IMR-90 (cell line): ENCODE data around the gene PIGU. TPM values are rescaled to one million over a fixed set of nuclear protein-coding genes. Genes with fewer than 3 reads are reported as not detected.

Source experiments
- ATAC-seq: fragments of 200-7000 bp; cut with Tn5 transposase; 2 replicates; pipeline ENCODE4 v1.9.1; 2020; ENCODE audit warnings: low read depth, mild to moderate bottlenecking, moderate library complexity
- BruUV-seq: library from RNA; stranded (reverse); fragments of 400-500 nt; replicated peaks from 2 replicates; lab custom pipeline; 2021; lab: Mats Ljungman, UMichigan
- CTCF ChIA-PET: fragments of 300-600 bp; formaldehyde crosslinking; extraction: SDS; loops from one replicate; lab custom pipeline; 2021; ENCODE audit warnings: antibody characterized with exemption; lab: Yijun Ruan, JAX
- POLR2A ChIA-PET: fragments of 300-600 bp; sonication (Branson Sonifier 250); formaldehyde crosslinking; loops from one replicate; lab custom pipeline; 2022; ENCODE audit warnings: antibody characterized with exemption; ENCODE audit not compliant: unreplicated experiment; lab: Charles Lee
- DNase-seq: peaks from one replicate; pipeline ENCODE4 v3.0.0; 2013
- H2AFZ ChIP-seq: replicated peaks from 2 replicates; pipeline ENCODE3; 2013; ENCODE audit warnings: low read length, mild to moderate bottlenecking; ENCODE audit not compliant: poor library complexity
- H2AK5ac ChIP-seq: 2 replicates; pipeline ENCODE4 v1.6.1; 2013; ENCODE audit warnings: low read depth, low read length, inconsistent platforms
- H2AK9ac ChIP-seq: replicated peaks from 2 replicates; pipeline ENCODE3; 2013; ENCODE audit warnings: mild to moderate bottlenecking, low read depth, low read length, moderate library complexity; ENCODE audit not compliant: poor library complexity
- H2BK120ac ChIP-seq: 2 replicates; pipeline ENCODE4 v1.6.1; 2013; ENCODE audit warnings: low read depth, low read length, inconsistent platforms
- H2BK15ac ChIP-seq: 3 replicates; pipeline ENCODE4 v1.6.1; 2013; ENCODE audit warnings: low read depth, low read length, inconsistent platforms
- H2BK20ac ChIP-seq: 2 replicates; pipeline ENCODE4 v1.6.1; 2013; ENCODE audit warnings: low read depth, mild to moderate bottlenecking, inconsistent platforms, low read length, moderate library complexity
- H2BK5ac ChIP-seq: 2 replicates; pipeline ENCODE4 v1.6.1; 2013; ENCODE audit warnings: mild to moderate bottlenecking, low read depth, low read length, inconsistent platforms; ENCODE audit not compliant: poor library complexity, severe bottlenecking
- H3K14ac ChIP-seq: replicated peaks from 2 replicates; pipeline ENCODE4 v1.6.1; 2013; ENCODE audit warnings: low read depth, low read length, inconsistent platforms
- H3K18ac ChIP-seq: 2 replicates; pipeline ENCODE4 v1.6.1; 2013; ENCODE audit warnings: low read depth, low read length, control low read depth
- H3K23ac ChIP-seq: 2 replicates; pipeline ENCODE4 v1.6.1; 2013; ENCODE audit warnings: low read depth, low read length, inconsistent platforms
- H3K27ac ChIP-seq: 2 replicates; pipeline ENCODE4 v1.5.1; 2013; ENCODE audit warnings: mild to moderate bottlenecking, control low read depth, low read length; ENCODE audit not compliant: insufficient read depth
- H3K27me3 ChIP-seq: 2 replicates; pipeline ENCODE4 v1.6.1; 2013; ENCODE audit warnings: low read length; ENCODE audit not compliant: control insufficient read depth, insufficient read depth
- H3K36me3 ChIP-seq: 2 replicates; pipeline ENCODE4 v1.6.1; 2013; ENCODE audit warnings: low read length, mixed read lengths; ENCODE audit not compliant: control insufficient read depth, insufficient read depth
- H3K4ac ChIP-seq: 2 replicates; pipeline ENCODE4 v1.6.1; 2013; ENCODE audit warnings: low read depth, low read length, inconsistent platforms
- H3K4me1 ChIP-seq: 2 replicates; pipeline ENCODE4 v1.6.1; 2013; ENCODE audit warnings: low read length, mixed read lengths; ENCODE audit not compliant: control insufficient read depth, insufficient read depth
- H3K4me2 ChIP-seq: 2 replicates; pipeline ENCODE4 v1.6.1; 2013; ENCODE audit warnings: low read depth, mild to moderate bottlenecking, control low read depth, low read length, moderate library complexity
- H3K4me3 ChIP-seq: 2 replicates; pipeline ENCODE4 v1.5.1; 2013; ENCODE audit warnings: low read depth, mild to moderate bottlenecking, control low read depth, low read length, moderate library complexity; ENCODE audit not compliant: insufficient read depth
- H3K56ac ChIP-seq: 2 replicates; pipeline ENCODE4 v1.6.1; 2013; ENCODE audit warnings: low read length, inconsistent platforms; ENCODE audit not compliant: insufficient read depth; ENCODE audit errors: extremely low read depth
- H3K79me1 ChIP-seq, 2 experiments: 2 replicates each; pipeline ENCODE4 v1.6.1; 2013; ENCODE audit warnings: low read length in 2 of 2, inconsistent platforms in 1 of 2, low read depth in 1 of 2
- H3K9ac ChIP-seq: 2 replicates; pipeline ENCODE4 v1.6.1; 2013; ENCODE audit warnings: low read depth, low read length, control low read depth
- H3K9me1 ChIP-seq: 2 replicates; pipeline ENCODE4 v1.6.1; 2013; ENCODE audit warnings: low read length, inconsistent platforms; ENCODE audit not compliant: insufficient read depth
- H3K9me3 ChIP-seq: 2 replicates; pipeline ENCODE4 v1.6.1; 2013; ENCODE audit warnings: low read length; ENCODE audit not compliant: control insufficient read depth, insufficient read depth
- H4K20me1 ChIP-seq: 2 replicates; pipeline ENCODE4 v1.6.1; 2013; ENCODE audit warnings: low read length, inconsistent platforms; ENCODE audit not compliant: insufficient read depth
- H4K5ac ChIP-seq: 2 replicates; pipeline ENCODE4 v1.6.1; 2013; ENCODE audit warnings: mild to moderate bottlenecking, low read depth, low read length, control low read depth
- H4K8ac ChIP-seq, 2 experiments: 2 replicates each; pipeline ENCODE4 v1.6.1; 2013; ENCODE audit warnings: low read depth in 2 of 2, low read length in 2 of 2, control low read depth in 1 of 2, inconsistent platforms in 1 of 2
- H4K91ac ChIP-seq: 2 replicates; pipeline ENCODE4 v1.6.1; 2013; ENCODE audit warnings: low read depth, low read length, inconsistent platforms; ENCODE audit not compliant: insufficient read depth
- BHLHE40 ChIP-seq: fragments of 150-350 bp; IDR thresholded peaks from 2 replicates; pipeline ENCODE4 v1.6.1; 2016; ENCODE audit warnings: mild to moderate bottlenecking, low read depth, low read length
- CEBPB ChIP-seq: IDR thresholded peaks from 2 replicates; pipeline ENCODE4 v1.6.1; 2012; ENCODE audit warnings: low read depth, low read length, improper control_type of control experiment
- CHD1 ChIP-seq: IDR thresholded peaks from 2 replicates; pipeline ENCODE4 v1.6.1; 2012; ENCODE audit warnings: low read depth, low read length, improper control_type of control experiment
- FOS ChIP-seq: fragments of 150-350 bp; IDR thresholded peaks from 2 replicates; pipeline ENCODE4 v1.6.1; 2016; ENCODE audit warnings: low read depth, low read length
- MAFK ChIP-seq: IDR thresholded peaks from 2 replicates; pipeline ENCODE4 v1.6.1; 2012; ENCODE audit warnings: low read depth, low read length, improper control_type of control experiment
- MAZ ChIP-seq: IDR thresholded peaks from 2 replicates; pipeline ENCODE4 v1.6.1; 2012; ENCODE audit warnings: low read depth, mild to moderate bottlenecking, low read length, improper control_type of control experiment, moderate library complexity, borderline replicate concordance
- MXI1 ChIP-seq: IDR thresholded peaks from 2 replicates; pipeline ENCODE4 v1.6.1; 2012; ENCODE audit warnings: low read depth, mild to moderate bottlenecking, low read length, moderate library complexity, borderline replicate concordance
- NFE2L2 ChIP-seq: fragments of 150-350 bp; IDR thresholded peaks from 2 replicates; pipeline ENCODE4 v1.6.1; 2016; ENCODE audit warnings: low read depth, mild to moderate bottlenecking, low read length
- POLR2A ChIP-seq: IDR thresholded peaks from 2 replicates; pipeline ENCODE4 v1.6.1; 2012; ENCODE audit warnings: mild to moderate bottlenecking, low read depth, low read length
- RAD21 ChIP-seq: IDR thresholded peaks from 2 replicates; pipeline ENCODE4 v1.6.1; 2012; ENCODE audit warnings: low read length, improper control_type of control experiment
- RCOR1 ChIP-seq: IDR thresholded peaks from 2 replicates; pipeline ENCODE4 v1.6.1; 2012; ENCODE audit warnings: mild to moderate bottlenecking, low read length, improper control_type of control experiment; ENCODE audit not compliant: insufficient replicate concordance
- RFX5 ChIP-seq: IDR thresholded peaks from 2 replicates; pipeline ENCODE4 v1.8.0; 2012; ENCODE audit warnings: low read depth, mild to moderate bottlenecking, low read length, moderate library complexity
- SMC3 ChIP-seq: fragments of 150-350 bp; IDR thresholded peaks from 2 replicates; pipeline ENCODE4 v1.6.1; 2016; ENCODE audit warnings: low read depth, mild to moderate bottlenecking, antibody characterized with exemption, low read length, moderate library complexity
- WGBS, 2 experiments: methylation state at CpG; one replicate each; pipeline versions ENCODE4 v1.1.5 to v1.1.7; 2013; ENCODE audit warnings: missing lambda C conversion rate in 2 of 2; ENCODE audit not compliant: insufficient read length in 1 of 2; ENCODE audit errors: extremely low coverage in 2 of 2; 5-methylcytosine and 5-hydroxymethylcytosine counted together
- dilution Hi-C: fragments of 300-500 bp; cut with HindIII; formaldehyde crosslinking; loops from one replicate; pipeline ENCODE4 v1.14.3; 2018; ENCODE audit warnings: low sequenced_read_pairs; ENCODE audit not compliant: unreplicated experiment
- in situ Hi-C: fragments of 300-500 bp; cut with MboI; formaldehyde crosslinking; loops from 3 replicates; pipeline ENCODE4 v1.14.3; 2019; ENCODE audit warnings: low sequenced_read_pairs, inconsistent platforms, mixed read lengths
- intact Hi-C: fragments of 100-400 bp; cut with micrococcal nuclease; formaldehyde crosslinking; loops from 2 replicates; pipeline ENCODE4 v1.10.0; 2022
- polyA plus RNA-seq, 3 experiments: library from polyadenylated mRNA; depleted of rRNA; stranded (reverse); fragments of >200 nt; gene quantifications; 2 replicates each; pipeline ENCODE4 v1.2.3, GENCODE V29; 2012; ENCODE audit warnings: low replicate concordance in 1 of 3
- total RNA-seq: library from RNA; depleted of rRNA; stranded (reverse); fragments of >200 nt; gene quantifications from 2 replicates; pipeline ENCODE4 v1.2.3, GENCODE V29; 2012
- TF ChIP-seq, protein P1 (sequence below): fragments of 150-350 bp; IDR thresholded peaks from 2 replicates; pipeline ENCODE4 v1.6.1; 2017; ENCODE audit warnings: mild to moderate bottlenecking, antibody characterized with exemption, low read length, low read depth
- TF ChIP-seq, protein P2 (sequence below): fragments of 150-350 bp; IDR thresholded peaks from 2 replicates; pipeline ENCODE4 v1.6.1; 2016; ENCODE audit warnings: low read depth, mild to moderate bottlenecking, low read length, moderate library complexity, borderline replicate concordance
- TF ChIP-seq, protein P3 (sequence below): conservative IDR thresholded peaks from 2 replicates; pipeline ENCODE4 v1.5.1; 2012; ENCODE audit warnings: mild to moderate bottlenecking, low read depth, low read length, improper control_type of control experiment

The PIGU gene
- total and polyA plus RNA-seq, 2 of the 4 experiments (the other 2 are of a cell fraction) = 11.1 to 31.1 TPM

DNA sequence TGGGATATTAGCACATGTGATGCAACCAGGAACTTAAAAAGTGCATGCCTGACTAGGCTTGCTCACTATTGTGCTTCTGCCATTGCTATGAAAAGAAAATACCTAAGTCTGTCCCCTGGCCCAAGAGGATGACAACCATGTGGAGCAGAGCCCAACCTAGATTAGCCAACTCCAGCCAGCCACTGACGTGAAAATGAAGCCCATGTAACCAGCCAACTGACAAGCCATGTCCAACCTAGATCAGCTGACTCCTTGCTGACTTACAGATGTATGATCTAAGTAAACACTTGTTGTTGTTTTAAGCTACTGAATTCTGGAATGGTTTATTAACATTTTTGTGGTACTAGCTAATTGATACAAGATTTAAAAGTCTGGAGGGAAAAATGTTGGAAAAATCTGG, 47.5 kb downstream of the PIGU start:
- Histone ChIP-seq H2AFZ (no peak overlapping the region), H4K20me1 (no peaks in the 10 kb centered on the region), H3K56ac (no peak overlapping the region), H3K36me3 (0 out of 2 replicates have a peak, but pooled peaks cover 3% of the 10 kb centered on the region), H3K27me3 (no peaks in the 10 kb centered on the region), H4K91ac (no peak overlapping the region), H3K9ac (no peak overlapping the region), H3K27ac (no peak overlapping the region), H3K4me3 (no peak overlapping the region), H3K18ac (no peak overlapping the region), H3K9me1 (peaks cover 2% of the 10 kb centered on the region; the same call in 1 of the 2 replicates), H2BK20ac (no peak overlapping the region), H3K23ac (no peak overlapping the region), H3K4me2 (no peak overlapping the region), H2AK9ac (no peak overlapping the region), H3K79me1 (peaks cover 3 to 4% of the 10 kb centered on the region in 2 experiments; a peak in 2 of 4 replicates), H3K14ac (no peak overlapping the region), H3K4me1 (no peaks in the 10 kb centered on the region), H2BK5ac (no peak overlapping the region), H3K4ac (no peak overlapping the region), H2BK120ac (no peak overlapping the region), H4K8ac (no peak overlapping the region), H4K5ac (no peak overlapping the region), H2AK5ac (no peak overlapping the region), H2BK15ac (no peak overlapping the region), H3K9me3 (no peaks in the 10 kb centered on the region)
- ChIA-PET CTCF (no interaction called here), POLR2A (no interaction called here)
- no TSS peak for BruUV-seq
- intact Hi-C loops = no loop called here
- dilution Hi-C loops = no loop called here
- WGBS, 2 experiments = no CpG with 5 or more reads among the region's 1 CpG
- in situ Hi-C loops = no loop called here
- no peak; the same call in 1 of the 2 replicates for ATAC-seq
- no peak for TF ChIP-seq RAD21
- TF ChIP-seq, protein P1, sequence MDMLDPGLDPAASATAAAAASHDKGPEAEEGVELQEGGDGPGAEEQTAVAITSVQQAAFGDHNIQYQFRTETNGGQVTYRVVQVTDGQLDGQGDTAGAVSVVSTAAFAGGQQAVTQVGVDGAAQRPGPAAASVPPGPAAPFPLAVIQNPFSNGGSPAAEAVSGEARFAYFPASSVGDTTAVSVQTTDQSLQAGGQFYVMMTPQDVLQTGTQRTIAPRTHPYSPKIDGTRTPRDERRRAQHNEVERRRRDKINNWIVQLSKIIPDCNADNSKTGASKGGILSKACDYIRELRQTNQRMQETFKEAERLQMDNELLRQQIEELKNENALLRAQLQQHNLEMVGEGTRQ = no peak
- no peak for TF ChIP-seq MAZ
- TF ChIP-seq RCOR1 = no peak
- TF ChIP-seq NFE2L2 = no peak
- no peak for TF ChIP-seq POLR2A
- no peak for TF ChIP-seq BHLHE40
- TF ChIP-seq FOS = no peak
- TF ChIP-seq SMC3 = no peak
- no peak for TF ChIP-seq RFX5
- TF ChIP-seq, protein P2, sequence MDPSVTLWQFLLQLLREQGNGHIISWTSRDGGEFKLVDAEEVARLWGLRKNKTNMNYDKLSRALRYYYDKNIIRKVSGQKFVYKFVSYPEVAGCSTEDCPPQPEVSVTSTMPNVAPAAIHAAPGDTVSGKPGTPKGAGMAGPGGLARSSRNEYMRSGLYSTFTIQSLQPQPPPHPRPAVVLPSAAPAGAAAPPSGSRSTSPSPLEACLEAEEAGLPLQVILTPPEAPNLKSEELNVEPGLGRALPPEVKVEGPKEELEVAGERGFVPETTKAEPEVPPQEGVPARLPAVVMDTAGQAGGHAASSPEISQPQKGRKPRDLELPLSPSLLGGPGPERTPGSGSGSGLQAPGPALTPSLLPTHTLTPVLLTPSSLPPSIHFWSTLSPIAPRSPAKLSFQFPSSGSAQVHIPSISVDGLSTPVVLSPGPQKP = no peak
- no peak for TF ChIP-seq CEBPB
- TF ChIP-seq MAFK = no peak
- TF ChIP-seq CHD1 = no peak
- no peak for TF ChIP-seq MXI1
- TF ChIP-seq, protein P3, sequence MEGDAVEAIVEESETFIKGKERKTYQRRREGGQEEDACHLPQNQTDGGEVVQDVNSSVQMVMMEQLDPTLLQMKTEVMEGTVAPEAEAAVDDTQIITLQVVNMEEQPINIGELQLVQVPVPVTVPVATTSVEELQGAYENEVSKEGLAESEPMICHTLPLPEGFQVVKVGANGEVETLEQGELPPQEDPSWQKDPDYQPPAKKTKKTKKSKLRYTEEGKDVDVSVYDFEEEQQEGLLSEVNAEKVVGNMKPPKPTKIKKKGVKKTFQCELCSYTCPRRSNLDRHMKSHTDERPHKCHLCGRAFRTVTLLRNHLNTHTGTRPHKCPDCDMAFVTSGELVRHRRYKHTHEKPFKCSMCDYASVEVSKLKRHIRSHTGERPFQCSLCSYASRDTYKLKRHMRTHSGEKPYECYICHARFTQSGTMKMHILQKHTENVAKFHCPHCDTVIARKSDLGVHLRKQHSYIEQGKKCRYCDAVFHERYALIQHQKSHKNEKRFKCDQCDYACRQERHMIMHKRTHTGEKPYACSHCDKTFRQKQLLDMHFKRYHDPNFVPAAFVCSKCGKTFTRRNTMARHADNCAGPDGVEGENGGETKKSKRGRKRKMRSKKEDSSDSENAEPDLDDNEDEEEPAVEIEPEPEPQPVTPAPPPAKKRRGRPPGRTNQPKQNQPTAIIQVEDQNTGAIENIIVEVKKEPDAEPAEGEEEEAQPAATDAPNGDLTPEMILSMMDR = no peak
- no peak for DNase-seq
